Stomach (tissue), 4 donors: ENCODE data around the gene MACROD1.

Experiments used
- EP300 ChIP-seq: sonication (generic); formaldehyde crosslinking; IDR thresholded peaks from one replicate; pipeline ENCODE4 v1.6.1; 2017; ENCODE audit warnings: antibody characterized with exemption
- POLR2A ChIP-seq, 4 donors: fragments of 450-650 bp; IDR thresholded peaks; one replicate each; pipeline ENCODE4 v1.6.1; 2016; ENCODE audit warnings: antibody characterized with exemption in 4 of 4, control low read depth in 2 of 4, mild to moderate bottlenecking in 1 of 4, moderate library complexity in 1 of 4
- TF ChIP-seq, protein P1 (sequence below), 7 experiments: fragments of 450-650 bp in 4 of 7; fragments of 200-600 bp in 3 of 7; sonication (generic) in 3 of 7; IDR thresholded peaks; one replicate each; pipeline ENCODE4 v1.5.1; 2016 to 2019; ENCODE audit warnings: antibody characterized with exemption in 7 of 7, control low read depth in 2 of 7, mild to moderate bottlenecking in 1 of 7

- TF ChIP-seq POLR2A (IDR thresholded peaks at IDR 0.05) (no peak), EP300 (no peak)
- TF ChIP-seq, protein P1, sequence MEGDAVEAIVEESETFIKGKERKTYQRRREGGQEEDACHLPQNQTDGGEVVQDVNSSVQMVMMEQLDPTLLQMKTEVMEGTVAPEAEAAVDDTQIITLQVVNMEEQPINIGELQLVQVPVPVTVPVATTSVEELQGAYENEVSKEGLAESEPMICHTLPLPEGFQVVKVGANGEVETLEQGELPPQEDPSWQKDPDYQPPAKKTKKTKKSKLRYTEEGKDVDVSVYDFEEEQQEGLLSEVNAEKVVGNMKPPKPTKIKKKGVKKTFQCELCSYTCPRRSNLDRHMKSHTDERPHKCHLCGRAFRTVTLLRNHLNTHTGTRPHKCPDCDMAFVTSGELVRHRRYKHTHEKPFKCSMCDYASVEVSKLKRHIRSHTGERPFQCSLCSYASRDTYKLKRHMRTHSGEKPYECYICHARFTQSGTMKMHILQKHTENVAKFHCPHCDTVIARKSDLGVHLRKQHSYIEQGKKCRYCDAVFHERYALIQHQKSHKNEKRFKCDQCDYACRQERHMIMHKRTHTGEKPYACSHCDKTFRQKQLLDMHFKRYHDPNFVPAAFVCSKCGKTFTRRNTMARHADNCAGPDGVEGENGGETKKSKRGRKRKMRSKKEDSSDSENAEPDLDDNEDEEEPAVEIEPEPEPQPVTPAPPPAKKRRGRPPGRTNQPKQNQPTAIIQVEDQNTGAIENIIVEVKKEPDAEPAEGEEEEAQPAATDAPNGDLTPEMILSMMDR (IDR thresholded peaks at IDR 0.05): no peak
These were observed 87.0 kb downstream of the MACROD1 start for GRCh38 chr11:64078905-64079304.
